Renal pelvis (tissue), 12 donors: Measurements from ENCODE around the gene TAS1R2. TPM values are rescaled to one million over a fixed set of nuclear protein-coding genes. Genes with fewer than 3 reads are reported as not detected.
A peak's percentile ranks its signal among the peaks of the same experiment; 100 is the strongest.
"Not testable (repeated sequence)": the region's sequence is repeated elsewhere in the genome, so short reads cannot be mapped to it uniquely, and the experiment has no call there.

Experiments
- DNase-seq: peaks from one replicate; pipeline ENCODE4 v3.0.0-alpha.2; 2013
- long read RNA-seq, 16 experiments: transcript quantifications; one replicate each; lab custom pipeline, GENCODE V29; 2026
- polyA plus RNA-seq, 3 donors: library from polyadenylated mRNA; unstranded; fragments of 120-200 nt; gene quantifications; one replicate each; pipeline ENCODE4 v1.2.1, GENCODE V29; 2013; ENCODE audit not compliant: insufficient read length in 3 of 3

TAS1R2 gene
- not detected for polyA plus RNA-seq
- long read RNA-seq, donor 1: 0 reads
- long read RNA-seq, donor 2: 0 reads
- long read RNA-seq, donor 3: 0 reads
- long read RNA-seq, donor 4: 0 reads
- long read RNA-seq, donor 5: 0 reads
- long read RNA-seq, donor 6: 0 reads
- long read RNA-seq, donor 7: 0 reads
- long read RNA-seq, donor 8: 0 reads
- long read RNA-seq, donor 9: 0 reads
- long read RNA-seq, donor 10: 0 reads
- long read RNA-seq, donor 11: 0 reads
- long read RNA-seq, donor 12: 0 reads
- long read RNA-seq, donor 13: 0 reads
- long read RNA-seq, donor 14: 0 reads
- long read RNA-seq, donor 15: 0 reads
- long read RNA-seq, donor 16: 0 reads

DNA sequence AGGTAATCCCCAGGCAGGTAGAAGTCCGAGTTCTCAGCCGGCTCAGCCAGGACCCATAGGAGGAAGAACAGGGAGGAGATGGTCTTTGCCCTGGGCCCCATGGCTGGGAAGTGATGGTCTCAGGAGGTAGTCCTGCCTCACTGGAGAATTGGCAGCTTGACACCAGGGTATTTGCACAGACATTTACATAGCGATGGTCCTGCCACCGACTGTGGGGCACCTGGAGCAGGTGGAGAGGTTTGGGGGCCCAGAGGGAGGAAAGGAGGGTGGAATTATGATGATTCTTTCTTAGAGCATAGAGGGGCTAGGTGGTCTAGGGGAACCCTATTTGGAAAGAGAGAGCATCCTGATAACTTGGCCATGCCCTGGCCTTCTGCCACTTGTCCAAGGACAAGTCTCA is at the start of gene TAS1R2:
TAS1R2 (minus strand) TSS at position 101 of the 400 bp plus-strand sequence; CDS start at position 101, 0 bp downstream.
- DNase-seq: no peak

DNA sequence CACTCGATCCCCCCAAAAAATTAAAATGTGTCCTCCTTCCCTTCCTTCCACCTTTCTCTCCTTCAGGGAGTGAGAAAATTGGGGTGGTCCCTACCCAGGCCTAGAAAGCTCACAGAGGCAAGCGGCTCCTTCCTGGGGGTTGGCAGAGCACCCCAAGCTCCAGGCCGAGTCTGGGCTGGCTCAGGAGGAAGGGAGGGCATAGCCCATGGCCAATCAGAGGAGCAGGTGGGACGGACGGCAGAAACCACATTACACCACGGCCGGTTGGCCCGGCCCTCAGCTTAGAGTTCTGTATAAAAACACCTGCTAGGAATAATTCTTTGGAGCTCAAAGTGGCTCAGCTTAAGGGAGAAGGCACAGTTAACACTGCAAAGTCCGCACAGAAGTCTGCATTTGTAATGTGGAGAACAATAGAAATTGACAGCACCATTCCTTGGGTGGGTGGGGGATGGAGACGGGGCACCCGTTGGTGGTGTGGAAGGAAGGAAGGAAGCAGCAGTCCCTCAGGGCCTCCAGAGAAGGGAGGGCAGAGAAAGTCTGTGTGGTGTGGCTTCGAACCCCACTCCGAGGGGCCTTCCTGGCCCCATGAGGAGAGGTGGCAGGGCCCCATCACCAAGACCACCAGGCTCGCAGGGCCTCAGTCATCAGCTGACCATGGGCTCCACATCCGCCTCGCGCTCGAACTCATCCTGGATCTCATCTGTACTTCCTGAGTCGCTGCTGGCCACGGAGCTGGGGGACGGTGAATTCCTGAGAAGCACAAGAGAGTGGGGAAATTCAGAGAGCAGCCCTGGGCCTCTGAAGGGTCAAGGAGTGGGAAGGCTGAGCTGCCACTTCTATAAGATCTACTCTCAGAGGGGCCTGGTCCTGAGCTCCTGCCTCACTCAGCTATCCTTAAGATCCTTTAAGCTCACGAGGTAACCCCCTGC is 48.7 kb upstream of the TAS1R2 start:
- DNase-seq: no peak

DNA sequence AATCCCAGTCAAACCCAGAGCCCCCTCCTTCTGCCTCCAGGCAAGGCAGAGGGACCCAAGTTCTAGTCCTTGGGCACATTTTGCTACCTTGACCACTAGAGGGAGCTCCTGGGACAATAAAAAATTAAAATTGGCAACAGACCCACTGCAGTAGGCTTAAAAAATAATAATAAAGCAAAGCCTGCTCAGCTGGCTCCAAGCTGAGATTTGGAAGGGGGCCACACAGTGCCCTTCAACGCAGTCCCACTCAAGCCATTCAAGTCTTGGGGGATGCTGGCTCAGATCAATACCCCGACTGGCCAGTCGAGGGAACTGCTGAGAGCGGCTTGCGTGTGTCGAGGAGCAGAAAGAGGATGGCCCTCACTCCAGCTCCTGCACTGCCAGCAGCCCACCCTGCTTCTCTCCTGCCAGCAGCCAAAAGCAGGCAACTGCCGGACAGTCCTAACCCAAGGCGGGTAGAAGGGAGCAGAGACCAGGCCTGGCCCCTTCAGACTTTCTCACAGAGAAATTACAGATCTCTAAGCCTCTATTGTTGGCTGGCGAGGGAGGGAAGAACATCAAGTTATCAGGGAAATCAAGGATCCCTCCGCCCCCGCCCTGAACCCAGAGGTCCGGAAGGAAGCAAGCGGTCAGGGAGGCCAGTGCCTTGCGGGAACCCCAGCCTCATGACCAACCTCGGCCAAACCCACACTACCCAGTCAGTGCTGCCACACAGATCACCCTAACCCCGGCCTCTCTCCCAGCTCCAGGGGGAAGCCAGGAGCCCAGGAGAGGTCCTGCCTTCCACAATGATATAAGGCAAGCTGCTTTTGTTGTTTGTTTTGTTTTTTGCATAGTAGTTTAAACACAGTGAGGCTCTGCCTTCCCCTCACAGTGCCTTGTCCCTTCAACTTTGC is 47.8 kb upstream of the TAS1R2 start:
- no peak for DNase-seq

DNA sequence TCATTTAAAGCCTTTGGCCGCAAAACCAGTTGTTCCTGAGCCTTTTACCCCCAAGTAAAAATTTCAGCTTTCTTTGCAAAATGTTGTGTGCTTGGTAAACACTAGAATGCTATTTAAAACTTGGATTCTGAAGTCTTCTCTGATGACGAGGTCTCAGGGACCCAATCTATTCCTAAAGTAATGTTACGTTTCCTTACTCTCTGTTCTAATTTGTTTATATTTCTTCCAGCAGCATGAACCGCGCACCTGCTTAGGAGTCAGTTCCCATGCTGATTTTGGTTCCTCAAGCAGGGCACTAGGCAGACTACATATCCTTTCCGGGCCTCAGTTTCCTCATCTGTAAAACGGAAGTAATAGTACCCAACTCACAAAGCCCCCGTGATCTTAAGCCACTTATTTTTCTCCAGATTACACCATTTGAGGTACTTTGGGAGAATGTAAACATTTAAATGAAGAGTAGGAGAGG is 43.9 kb upstream of the TAS1R2 start:
- DNase-seq: no peak

DNA sequence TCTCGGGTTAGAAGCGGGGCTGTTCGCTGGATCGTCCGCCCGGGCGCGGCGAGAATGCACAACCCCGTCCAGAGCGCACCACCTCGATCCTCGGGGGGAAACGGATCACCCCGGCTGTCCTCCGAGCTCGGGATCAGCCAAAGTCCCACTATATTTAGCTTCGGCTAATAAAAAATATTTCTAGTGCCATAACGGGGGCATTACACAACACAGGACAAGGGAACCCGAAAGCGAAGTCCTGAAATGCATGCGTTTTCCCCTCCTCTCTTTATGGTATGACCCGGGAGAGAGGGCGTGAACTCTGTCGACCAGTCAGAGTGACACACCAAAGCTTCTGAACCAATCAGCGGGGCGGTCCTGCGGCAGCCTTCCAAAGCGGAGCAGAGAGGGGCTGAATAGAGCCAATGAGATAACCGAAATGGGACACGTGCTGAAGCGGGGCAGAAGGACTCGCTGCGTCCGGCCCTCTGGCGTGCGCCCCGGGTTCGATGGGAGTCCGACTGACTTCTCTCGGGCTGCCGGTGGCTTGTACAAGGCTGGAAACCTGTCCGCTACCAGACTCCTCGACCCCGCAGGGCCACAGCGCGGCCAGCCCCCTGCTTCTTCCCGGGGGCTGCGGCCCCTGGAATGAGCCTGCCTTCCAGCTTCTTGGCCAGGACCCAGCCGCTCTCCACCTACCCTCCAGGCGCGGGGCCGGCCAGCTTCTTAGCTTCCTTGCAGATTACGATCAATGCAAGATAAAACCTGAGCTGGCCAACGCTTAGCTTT is 43.2 kb upstream of the TAS1R2 start, which contains the start of gene ALDH4A1:
ALDH4A1 (minus strand) TSS at position 33 of the 768 bp plus-strand sequence; CDS start at position 1, 32 bp downstream.
- peak; percentile 98 for DNase-seq

DNA sequence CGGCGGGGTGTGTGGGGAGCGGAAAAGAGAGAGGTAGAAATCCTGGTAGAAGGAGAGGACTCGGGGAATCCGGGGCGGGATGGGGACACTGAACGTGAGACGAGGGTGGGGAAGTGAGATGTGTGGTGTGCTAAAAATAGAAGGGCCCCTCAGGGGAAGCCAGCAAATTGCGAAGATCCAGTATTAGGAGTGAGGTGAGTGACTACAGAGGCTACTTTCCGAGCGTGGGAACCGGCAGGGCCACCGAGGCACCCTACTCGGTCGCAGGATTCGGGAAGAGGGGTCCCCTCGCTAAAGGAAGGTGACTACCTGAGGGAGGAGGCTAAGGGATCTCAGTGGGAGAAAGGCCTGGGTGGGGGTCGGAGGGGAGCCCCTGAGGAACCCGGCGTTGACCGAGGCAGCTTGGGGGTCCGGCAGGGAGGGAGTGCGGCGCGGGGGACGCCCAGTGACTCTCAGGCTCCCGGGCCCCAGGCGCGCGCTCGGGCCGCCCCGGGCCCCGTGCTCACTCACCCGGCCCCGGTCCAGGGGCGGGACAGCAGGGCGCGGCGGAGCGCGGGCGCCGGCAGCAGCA is 42.6 kb upstream of the TAS1R2 start:
- DNase-seq: no peak

DNA sequence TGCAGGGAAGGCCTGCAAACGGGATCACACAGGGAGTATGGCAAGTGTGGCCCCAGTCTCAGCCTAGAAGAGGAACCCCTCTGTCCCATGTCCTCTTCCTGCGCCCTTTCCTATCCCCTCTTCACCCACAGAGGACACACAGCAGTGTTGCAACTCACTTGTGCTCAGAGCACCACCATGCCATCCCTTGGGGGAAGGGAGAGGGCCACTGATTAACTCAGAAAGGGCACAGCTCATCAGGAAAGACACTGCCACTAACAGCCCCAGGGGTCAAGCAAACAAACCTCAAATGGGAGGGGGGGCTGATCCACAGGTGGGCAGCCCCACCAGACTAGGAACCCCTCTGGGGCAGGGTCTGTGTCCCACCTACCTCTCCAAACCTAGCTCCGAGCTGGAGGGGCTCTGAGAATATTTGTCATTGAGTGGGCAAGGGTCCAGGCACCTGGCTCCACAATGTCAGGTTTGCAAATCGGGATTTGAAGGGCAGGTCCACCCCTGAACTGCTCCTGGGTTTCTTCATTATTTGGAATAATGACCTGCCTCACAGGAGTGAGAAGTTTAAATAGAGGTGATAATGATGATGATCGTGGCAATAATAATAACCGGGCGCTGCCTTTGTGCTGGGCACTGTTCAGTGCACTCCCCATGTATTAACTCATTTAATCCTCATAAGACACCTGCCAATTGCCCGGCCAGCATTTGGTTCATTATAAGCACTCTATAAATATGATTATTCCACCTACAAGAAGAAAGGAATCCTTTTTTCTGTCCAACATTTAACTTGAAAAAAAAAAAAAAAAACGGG is 41.9 kb upstream of the TAS1R2 start:
- no peak for DNase-seq

DNA sequence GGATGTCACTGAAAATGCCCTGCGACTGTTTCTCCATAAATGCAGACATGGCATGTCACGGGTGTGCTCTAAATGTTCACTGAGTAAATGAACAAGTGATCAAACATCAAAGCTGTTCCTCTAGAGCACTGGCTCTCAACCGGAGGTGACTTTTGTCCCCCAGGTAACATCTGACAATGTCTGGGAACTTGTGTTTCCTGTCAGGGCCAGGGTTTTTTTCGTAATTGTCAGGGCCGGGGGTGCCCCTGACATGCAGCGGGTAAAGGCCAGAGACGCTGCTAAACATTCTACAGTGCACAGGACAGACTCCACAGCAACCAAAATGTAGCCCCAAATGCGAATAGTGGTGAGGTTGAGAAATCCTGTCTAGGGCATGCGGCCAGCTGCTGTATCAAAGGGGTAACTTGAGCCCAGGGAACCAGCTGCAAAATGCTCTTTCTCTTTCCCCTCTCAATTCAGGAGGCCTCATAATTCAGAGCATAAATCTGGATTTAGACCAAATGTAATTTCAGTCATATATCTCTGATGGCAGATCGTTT is 40.9 kb upstream of the TAS1R2 start:
- DNase-seq: no peak

DNA sequence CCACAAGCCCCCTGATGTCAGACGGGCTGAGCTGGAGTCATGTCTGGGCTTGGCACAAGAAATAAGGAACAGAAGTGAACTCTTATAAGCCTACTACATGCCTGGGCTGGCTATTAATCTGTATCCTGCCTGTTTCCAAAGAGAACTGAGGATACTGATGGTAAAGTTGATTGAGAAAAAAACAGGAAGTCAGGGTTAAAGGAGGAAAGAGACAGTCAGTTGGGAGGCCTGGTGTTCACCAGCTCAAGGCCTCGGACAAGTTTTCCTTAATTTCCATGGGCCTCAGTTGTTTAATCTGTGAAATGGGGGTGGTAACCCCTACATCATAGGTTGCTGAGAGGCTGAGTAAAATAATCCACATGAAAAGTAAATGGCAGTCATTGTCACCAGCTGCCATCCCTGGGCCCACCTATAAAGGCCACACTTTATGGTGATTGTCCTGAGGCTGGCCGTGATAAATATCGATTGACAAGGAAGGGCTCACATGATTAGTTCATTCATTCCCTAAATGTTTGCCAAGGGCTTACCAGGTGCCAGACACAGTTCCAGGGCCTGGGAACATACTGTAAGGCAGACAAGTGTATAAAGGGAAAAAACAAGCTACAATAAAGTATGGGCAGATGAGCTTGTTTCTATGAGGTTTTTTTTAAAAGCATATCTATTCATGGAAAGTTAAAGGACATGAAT is 40.0 kb upstream of the TAS1R2 start:
- DNase-seq: no peak

DNA sequence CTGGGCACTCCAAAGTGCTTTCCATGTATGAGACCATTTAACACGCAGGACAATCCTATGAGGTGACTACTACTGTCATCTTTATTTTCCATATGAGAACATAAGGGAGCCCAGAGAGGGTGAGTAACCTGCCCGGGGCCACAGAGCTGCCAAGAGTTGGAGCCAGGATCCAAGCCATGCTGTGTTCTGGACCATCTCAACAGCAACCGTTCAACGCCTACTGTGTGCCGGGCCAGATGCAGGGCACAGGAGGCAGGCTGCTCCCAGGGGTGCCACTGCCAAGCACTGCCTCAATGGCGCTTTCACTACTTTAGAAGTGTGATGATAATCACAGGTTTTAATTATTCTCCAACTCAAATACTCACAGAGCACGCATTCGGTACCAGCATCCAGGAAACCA is 39.1 kb upstream of the TAS1R2 start:
- no peak for DNase-seq

DNA sequence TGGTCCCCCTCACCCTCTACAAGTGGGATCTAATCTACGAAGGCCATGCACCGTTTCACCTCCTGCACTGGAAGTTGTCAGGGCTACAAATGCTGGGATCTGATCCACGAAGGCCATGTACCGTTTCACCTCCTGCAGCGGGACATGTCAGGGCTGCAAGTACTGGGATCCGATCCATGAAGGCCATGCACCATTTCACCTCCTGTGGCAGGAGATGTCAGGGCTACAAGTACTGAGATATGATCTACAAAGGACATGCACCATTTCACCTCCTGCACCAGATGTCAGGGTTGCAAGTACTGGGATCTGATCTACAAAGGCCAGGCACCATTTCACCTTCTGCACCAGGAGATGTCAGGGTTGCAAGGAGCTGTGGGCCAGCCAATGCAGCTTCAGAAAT is 35.9 kb upstream of the TAS1R2 start:
- no peak for DNase-seq

DNA sequence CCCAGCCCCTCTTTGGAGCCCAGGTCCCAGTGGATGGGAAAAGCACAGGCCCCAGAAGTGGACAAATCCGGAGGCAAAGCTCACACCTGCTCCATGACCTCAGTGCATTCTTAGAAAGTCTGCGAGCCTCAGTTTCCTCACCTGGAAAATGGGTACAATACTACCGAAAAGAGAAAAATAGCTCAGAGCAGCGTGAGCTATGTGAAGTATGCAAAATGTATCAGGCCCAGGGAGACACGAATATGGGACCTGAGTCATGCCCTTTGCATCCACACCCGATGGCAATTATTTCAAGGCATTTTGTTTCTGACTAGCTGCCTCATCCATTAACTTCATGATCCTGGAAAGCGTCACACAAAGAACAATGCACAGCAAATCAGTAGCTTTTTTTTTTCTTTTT is 33.7 kb upstream of the TAS1R2 start:
- DNase-seq: no peak

DNA sequence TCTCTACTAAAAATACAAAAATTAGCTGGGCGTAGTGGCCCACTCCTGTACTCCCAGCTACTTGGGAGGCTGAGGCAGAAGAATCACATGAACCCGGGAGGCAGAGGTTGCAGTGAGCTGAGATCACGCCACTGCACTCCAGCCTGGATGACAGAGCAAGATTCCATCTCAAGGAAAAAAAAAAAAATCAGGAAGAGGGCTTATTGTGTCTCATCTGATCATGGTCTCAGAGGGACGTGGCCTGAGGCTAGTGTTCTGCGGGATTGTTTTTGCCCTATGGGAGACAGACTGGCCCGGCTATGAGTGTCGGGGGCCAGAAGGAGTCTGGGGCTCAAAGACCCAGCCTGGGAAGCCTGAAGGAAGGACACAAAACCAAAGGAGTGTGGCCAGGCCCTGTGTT is 32.4 kb upstream of the TAS1R2 start:
- DNase-seq: not testable (repeated sequence)

DNA sequence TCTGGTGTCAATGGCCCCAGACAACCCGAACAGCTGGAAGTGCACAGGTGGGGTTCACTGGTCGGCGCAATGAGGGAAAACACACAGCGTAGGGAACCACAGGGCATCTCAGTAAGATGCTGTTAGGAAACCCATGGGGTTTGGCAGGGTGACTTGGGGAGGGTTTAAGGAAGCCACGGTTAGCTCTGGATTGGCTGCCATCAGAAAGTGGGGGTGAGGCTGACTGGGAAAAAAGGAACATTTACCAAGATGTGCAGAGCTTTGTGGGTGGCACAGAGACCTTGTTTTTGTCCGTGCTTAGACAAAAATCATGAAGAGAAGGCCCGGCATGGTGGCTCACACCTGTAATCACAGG is 31.9 kb upstream of the TAS1R2 start:
- DNase-seq: no peak

DNA sequence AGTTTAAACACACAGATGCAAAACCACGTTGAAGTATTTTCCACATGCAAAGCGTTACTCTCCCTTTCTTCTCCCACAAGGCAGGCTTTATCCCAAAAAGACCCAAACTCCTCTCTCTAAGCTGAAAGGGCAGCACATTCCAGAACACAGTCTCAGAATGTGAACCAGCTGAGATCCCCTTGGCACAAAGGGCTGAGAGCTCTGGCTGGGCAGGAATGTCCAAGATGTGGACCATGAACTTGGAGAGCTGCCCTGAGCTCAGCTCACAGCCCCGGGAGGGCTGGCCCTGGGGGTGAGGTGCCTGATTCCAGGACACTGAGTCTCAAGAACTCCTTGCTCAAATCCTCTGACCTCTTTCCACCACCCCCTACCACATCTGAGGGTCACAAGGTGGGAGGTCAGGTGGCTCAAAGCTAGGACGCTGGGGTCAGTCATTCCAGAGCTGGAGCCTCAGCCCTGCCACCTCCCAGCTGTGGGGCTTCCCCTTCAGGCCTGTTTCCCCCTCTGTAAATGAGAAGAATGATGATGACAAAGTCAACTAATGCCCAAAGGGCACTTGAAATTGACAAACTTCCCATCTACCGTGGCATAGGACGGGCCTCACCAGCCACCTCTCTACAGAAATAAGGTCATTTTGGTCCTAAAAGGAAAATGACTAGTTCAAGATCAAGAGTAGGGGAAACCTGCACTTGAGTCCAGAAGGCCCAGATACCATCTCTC is 31.4 kb upstream of the TAS1R2 start:
- DNase-seq: no peak

DNA sequence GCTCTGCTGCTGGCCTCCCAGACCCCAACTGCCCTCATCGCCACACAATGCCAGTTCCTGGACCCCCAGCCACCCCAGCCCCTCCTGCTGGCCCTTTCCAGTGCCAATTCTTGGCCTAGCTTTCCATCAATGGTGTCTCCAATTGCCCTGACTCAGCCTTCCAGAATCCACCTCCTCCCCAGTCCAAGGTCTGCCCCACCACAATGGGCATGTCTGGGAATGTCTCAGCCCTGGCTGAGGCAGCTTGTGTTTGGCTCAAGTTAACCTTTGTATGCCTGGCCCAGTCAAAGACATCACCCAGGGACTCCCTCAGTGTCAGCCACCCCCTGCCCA is 26.5 kb upstream of the TAS1R2 start:
- DNase-seq: no peak

DNA sequence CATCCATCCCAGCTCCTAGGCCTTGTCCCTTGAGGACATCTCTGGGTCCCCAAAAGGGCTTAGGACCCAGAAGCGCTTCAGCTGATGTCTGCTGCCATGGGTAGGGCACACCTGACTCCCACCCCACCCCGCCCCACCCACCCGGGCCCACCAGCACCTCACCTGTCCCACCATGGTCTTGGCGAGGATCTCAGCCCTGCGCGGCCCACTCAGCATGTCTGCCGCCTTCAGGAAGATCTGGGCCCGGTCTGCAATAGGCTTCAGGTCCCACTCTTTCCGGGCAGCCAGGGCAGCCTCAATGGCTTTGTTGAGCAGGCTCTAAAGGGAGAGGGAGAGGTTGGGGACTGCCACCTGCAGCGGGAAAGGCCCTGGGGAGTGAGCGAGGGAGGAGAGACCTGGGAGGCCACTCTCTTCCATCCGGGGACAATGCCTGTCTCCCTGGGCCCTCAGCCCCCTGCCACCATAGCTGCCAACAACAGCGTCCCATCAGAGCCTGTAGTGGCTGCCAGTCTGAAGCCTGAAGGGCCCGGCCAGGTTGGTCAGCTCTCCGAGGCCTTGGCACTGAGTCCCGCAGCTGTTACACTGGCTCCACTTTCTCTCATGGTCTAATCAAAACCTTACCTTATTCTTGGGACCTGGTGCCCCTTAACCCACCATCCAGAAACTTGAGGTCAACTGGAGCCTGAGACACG is 26.0 kb upstream of the TAS1R2 start:
- no peak for DNase-seq

DNA sequence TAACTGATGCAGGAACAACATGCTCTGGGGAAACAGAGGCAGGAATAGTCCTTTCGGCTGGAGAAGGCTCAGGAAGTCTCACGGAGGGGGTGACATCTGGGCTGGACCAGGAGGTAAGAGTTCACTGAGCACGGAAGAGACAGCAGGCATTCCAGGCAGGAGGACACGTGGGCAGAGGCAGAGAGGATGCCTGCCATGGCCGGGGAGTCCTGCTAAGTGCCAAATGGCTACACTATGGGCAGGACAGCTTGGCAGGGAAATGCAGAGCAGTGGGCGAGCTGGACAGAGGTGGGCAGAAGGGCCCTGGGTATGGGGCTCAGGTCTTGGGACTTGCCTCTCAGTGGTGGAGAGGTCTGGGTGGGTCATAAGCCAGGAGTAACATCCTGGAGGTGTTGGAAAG is 25.3 kb upstream of the TAS1R2 start:
- DNase-seq: no peak
